Measurements from ENCODE around the gene PIEZO1. TPM values are rescaled to one million over a fixed set of nuclear protein-coding genes. Genes with fewer than 3 reads are reported as not detected.

PIEZO1 gene
- total RNA-seq, 1 experiment from 2014 or later = 224 TPM

GRCh38 chr16:88673716-88674379 is 111.2 kb downstream of the PIEZO1 start:
- Histone ChIP-seq H3K9me3 (ENCODE audit: control insufficient read depth in 1 of 2, insufficient read depth in 1 of 2, low read depth in 1 of 2, low read length in 2 of 2) (no peaks in the 10 kb centered on the region), H3K27ac (ENCODE audit: low read depth, low read length) (no peak overlapping the region), H3K4me2 (ENCODE audit: low read length) (no peak overlapping the region), H3K79me2 (ENCODE audit: insufficient read depth, low read length) (no peaks in the 10 kb centered on the region), H3K9me2 (ENCODE audit: insufficient read depth) (no peaks in the 10 kb centered on the region), H2AFZ (ENCODE audit: low read depth, low read length, poor library complexity, severe bottlenecking) (no peak overlapping the region), H3K4me3 (replicated peaks in 1 of 2; ENCODE audit: low read depth in 1 of 2, low read length in 2 of 2) (no peak overlapping the region), H3K36me3 (ENCODE audit: control insufficient read depth in 1 of 2, insufficient read depth in 2 of 2, low read length in 2 of 2) (no peaks in the 10 kb centered on the region), H3K9ac (ENCODE audit: low read length) (no peak overlapping the region), H3K4me1 (ENCODE audit: control insufficient read depth in 1 of 2, insufficient read depth in 2 of 2, low read length in 2 of 2) (peaks cover 0 to 4% of the 10 kb centered on the region in 2 experiments; a peak in 1 of 4 replicates), H4K20me1 (ENCODE audit: insufficient read depth) (no peaks in the 10 kb centered on the region), H3K27me3 (ENCODE audit: insufficient read depth, low read length) (no peaks in the 10 kb centered on the region)
- no peak for DNase-seq (ENCODE audit: low read depth, low spot score)
- ATAC-seq = no peak
- no peak for TF ChIP-seq SRF (IDR thresholded peaks at IDR 0.05; ENCODE audit: low read depth)
- TF ChIP-seq MAX (IDR thresholded peaks at IDR 0.05) = no peak
- TF ChIP-seq POLR2A (IDR thresholded peaks at IDR 0.05; ENCODE audit: borderline replicate concordance, extremely low read depth, insufficient read depth, insufficient read length) = no peak
- no peak for TF ChIP-seq YY1 (IDR thresholded peaks at IDR 0.05; ENCODE audit: extremely low read depth, insufficient replicate concordance, low read depth, low read length)
- TF ChIP-seq EGR1 (IDR thresholded peaks at IDR 0.05; ENCODE audit: low read depth) = no peak
- TF ChIP-seq TCF7L2 (IDR thresholded peaks at IDR 0.05; ENCODE audit: borderline replicate concordance, extremely low read depth, insufficient read depth, insufficient read length) = no peak
- no peak for TF ChIP-seq FOSL1 (IDR thresholded peaks at IDR 0.05; ENCODE audit: low read depth)
- no peak for TF ChIP-seq ZNF274 (IDR thresholded peaks at IDR 0.05; ENCODE audit: low read depth, low read length)
- ChIA-PET CTCF (interaction anchor here (2.8 kb wide), 1 partner anchor 11 kb away, joined by 10 read pairs; no protein-coding TSS in a partner anchor), RAD21 (ENCODE audit: low non-redundant PET in 1 of 2, low total read pairs in 2 of 2, uncharacterized antibody in 2 of 2, unreplicated experiment in 2 of 2) (no interaction called here), POLR2A (no interaction called here)
- intact Hi-C loops (cut with micrococcal nuclease) = no loop called here
- no TSS peak for BruUV-seq (replicated peaks)

- Histone ChIP-seq H3K79me2 (ENCODE audit: insufficient read depth, low read length) (no peaks in the 10 kb centered on the region), H3K27me3 (ENCODE audit: insufficient read depth, low read length) (no peaks in the 10 kb centered on the region), H3K9me2 (ENCODE audit: insufficient read depth) (no peaks in the 10 kb centered on the region), H3K27ac (ENCODE audit: low read depth, low read length) (no peak overlapping the region), H4K20me1 (ENCODE audit: insufficient read depth) (no peaks in the 10 kb centered on the region), H3K9me3 (ENCODE audit: control insufficient read depth in 1 of 2, insufficient read depth in 1 of 2, low read depth in 1 of 2, low read length in 2 of 2) (no peaks in the 10 kb centered on the region), H3K36me3 (ENCODE audit: control insufficient read depth in 1 of 2, insufficient read depth in 2 of 2, low read length in 2 of 2) (no peaks in the 10 kb centered on the region), H2AFZ (ENCODE audit: low read depth, low read length, poor library complexity, severe bottlenecking) (no peak overlapping the region), H3K4me1 (ENCODE audit: control insufficient read depth in 1 of 2, insufficient read depth in 2 of 2, low read length in 2 of 2) (peaks cover 0 to 3% of the 10 kb centered on the region in 2 experiments; a peak in 1 of 4 replicates), H3K4me3 (replicated peaks in 1 of 2; ENCODE audit: low read depth in 1 of 2, low read length in 2 of 2) (no peak overlapping the region), H3K4me2 (ENCODE audit: low read length) (no peak overlapping the region; the same call in 1 of the 2 replicates), H3K9ac (ENCODE audit: low read length) (no peak overlapping the region)
- no peak for TF ChIP-seq POLR2A (IDR thresholded peaks at IDR 0.05; ENCODE audit: borderline replicate concordance, extremely low read depth, insufficient read depth, insufficient read length)
- peak in 2 of 3 experiments; percentile 84 to 90; a peak in 4 of 6 replicates for TF ChIP-seq CTCF (IDR thresholded peaks at IDR 0.05 in 2 of 3, conservative IDR thresholded peaks at IDR 0.05 in 1 of 3; ENCODE audit: borderline replicate concordance in 1 of 3, insufficient read depth in 1 of 3, low read depth in 2 of 3, low read length in 2 of 3)
- CTCF ChIA-PET = interaction anchor here (1.2 to 2.8 kb wide), 5 partner anchors 9 to 30 kb away, joined by 3 to 10 read pairs (median 6); partner anchors contain the start of gene MVD
- DNase-seq (ENCODE audit: low read depth, low spot score) (peak; percentile 39), ATAC-seq (peak; percentile 93)
- intact Hi-C loops (cut with micrococcal nuclease) = no loop called here
- POLR2A ChIA-PET = no interaction called here
- no TSS peak for BruUV-seq (replicated peaks)
- RAD21 ChIA-PET (ENCODE audit: low non-redundant PET in 1 of 2, low total read pairs in 2 of 2, uncharacterized antibody in 2 of 2, unreplicated experiment in 2 of 2) = no interaction called here
Measured at GRCh38 chr16:88672776-88673175, 112.2 kb downstream of the PIEZO1 start.

Measured in HCT116 (cell line).